OCI-LY7 (cell line): ENCODE measurements around the gene SUSD3.
"Not testable (repeated sequence)": the region's sequence is repeated elsewhere in the genome, so short reads cannot be mapped to it uniquely, and the experiment has no call there.

Source experiments
- EZH2phosphoT487 ChIP-seq: fragments of 200-600 bp; sonication (generic); IDR thresholded peaks from 2 replicates; pipeline ENCODE4 v1.6.1; 2018; ENCODE audit warnings: low read depth, borderline replicate concordance, mild to moderate bottlenecking, mixed run types, antibody characterized with exemption, low read length, moderate library complexity, mixed read lengths
- TF ChIP-seq, protein P1 (sequence below): fragments of 200-600 bp; sonication (generic); conservative IDR thresholded peaks from 2 replicates; pipeline ENCODE4 v1.5.1; 2014; ENCODE audit warnings: mild to moderate bottlenecking, antibody characterized with exemption, low read length, moderate library complexity, mixed read lengths

GRCh38 chr9:93015190-93015589 lies 43.3 kb upstream of the SUSD3 start:
- TF ChIP-seq, protein P1, sequence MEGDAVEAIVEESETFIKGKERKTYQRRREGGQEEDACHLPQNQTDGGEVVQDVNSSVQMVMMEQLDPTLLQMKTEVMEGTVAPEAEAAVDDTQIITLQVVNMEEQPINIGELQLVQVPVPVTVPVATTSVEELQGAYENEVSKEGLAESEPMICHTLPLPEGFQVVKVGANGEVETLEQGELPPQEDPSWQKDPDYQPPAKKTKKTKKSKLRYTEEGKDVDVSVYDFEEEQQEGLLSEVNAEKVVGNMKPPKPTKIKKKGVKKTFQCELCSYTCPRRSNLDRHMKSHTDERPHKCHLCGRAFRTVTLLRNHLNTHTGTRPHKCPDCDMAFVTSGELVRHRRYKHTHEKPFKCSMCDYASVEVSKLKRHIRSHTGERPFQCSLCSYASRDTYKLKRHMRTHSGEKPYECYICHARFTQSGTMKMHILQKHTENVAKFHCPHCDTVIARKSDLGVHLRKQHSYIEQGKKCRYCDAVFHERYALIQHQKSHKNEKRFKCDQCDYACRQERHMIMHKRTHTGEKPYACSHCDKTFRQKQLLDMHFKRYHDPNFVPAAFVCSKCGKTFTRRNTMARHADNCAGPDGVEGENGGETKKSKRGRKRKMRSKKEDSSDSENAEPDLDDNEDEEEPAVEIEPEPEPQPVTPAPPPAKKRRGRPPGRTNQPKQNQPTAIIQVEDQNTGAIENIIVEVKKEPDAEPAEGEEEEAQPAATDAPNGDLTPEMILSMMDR, result not testable (repeated sequence)
- not testable (repeated sequence) for TF ChIP-seq EZH2phosphoT487
